ENCODE results near the gene PIM1.
A peak's percentile ranks its signal among the peaks of the same experiment; 100 is the strongest.

The PIM1 gene

DNA sequence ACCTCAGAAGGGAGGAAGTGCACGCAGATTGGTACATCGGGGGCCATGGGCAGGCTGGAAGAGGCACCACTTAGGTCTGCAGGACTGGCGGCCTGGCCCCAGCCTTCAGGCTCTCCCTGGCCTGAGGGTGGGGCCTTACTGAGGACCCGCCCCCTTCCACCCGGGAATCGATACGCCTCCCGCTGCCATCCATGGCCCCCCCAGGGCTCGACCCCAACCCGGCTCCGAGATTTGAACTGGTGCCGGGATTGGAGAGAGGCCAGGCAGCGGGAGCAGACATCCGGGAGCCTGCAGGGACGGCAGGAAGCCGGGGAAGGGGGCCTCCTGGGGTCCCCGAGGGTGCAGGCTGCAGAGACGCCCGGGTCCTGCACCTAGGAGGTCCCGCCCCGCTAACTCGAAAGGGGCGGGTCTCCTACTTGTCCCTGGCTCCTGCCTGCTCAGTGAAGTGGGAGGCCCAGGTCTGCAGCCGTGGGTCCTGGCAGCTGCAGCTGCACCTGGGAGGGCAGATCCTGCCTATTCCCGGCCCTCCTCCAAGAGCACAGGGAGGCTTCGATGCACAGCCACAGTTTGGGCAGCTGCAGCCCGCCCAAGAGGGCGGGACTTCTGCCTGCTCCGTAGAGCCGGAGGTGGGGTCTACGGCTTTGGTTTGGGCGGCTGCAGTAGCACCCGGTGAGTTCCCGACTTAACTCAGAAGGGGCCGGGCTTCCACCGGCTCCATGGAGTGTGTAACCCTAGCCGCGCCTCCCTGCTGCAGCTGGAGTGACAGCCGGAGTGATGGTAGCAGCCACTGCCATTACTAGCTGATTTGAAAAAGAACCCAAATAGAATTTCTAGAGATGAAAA is 52.4 kb downstream of the PIM1 start:
- peak; percentile 79 for DNase-seq (ENCODE audit: low spot score)

DNA sequence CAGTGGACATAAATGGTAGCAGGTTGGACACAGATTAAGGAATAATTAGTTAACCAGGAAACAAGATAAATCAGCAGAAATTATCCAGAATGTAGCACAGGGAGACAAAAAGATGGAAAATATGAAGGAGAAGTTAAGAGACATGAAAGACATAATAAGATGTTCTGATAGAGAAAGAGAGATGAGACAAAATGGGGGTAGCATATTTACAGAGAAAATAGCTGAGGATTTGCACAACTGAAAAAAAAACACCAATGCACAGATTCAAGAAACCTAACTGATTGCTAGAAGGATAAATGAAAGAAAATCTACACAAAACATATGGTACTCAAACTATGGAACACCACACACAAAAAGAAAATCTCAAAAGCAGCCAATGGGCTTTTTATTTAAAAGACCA is 53.0 kb downstream of the PIM1 start:
- DNase-seq (ENCODE audit: low spot score): no peak

All from GM03348 (cell line).